Mesendoderm (in vitro differentiated cells): ENCODE results near the gene FLT3.

Source experiments
- DNase-seq: peaks from one replicate; pipeline ENCODE4 v3.0.0; 2013
- H2AK5ac ChIP-seq: 2 replicates; pipeline ENCODE4 v1.6.1; 2013; ENCODE audit warnings: low read length, inconsistent platforms
- H2BK120ac ChIP-seq: 2 replicates; pipeline ENCODE4 v1.6.1; 2013; ENCODE audit warnings: low read depth, mild to moderate bottlenecking, low read length, moderate library complexity, mixed read lengths
- H2BK15ac ChIP-seq: replicated peaks from 2 replicates; pipeline ENCODE4 v1.6.1; 2013; ENCODE audit warnings: low read depth, mild to moderate bottlenecking, moderate library complexity
- H2BK5ac ChIP-seq: 2 replicates; pipeline ENCODE4 v1.6.1; 2013; ENCODE audit warnings: low read length, inconsistent platforms
- H3K18ac ChIP-seq: 2 replicates; pipeline ENCODE4 v1.6.1; 2013; ENCODE audit warnings: mild to moderate bottlenecking, low read length, mixed read lengths
- H3K23ac ChIP-seq: one replicate; pipeline ENCODE4 v1.6.1; 2013; ENCODE audit warnings: low read length
- H3K27ac ChIP-seq: 2 replicates; pipeline ENCODE4 v1.5.1; 2013; ENCODE audit warnings: low read depth, mild to moderate bottlenecking, inconsistent platforms, low read length, moderate library complexity
- H3K27me3 ChIP-seq: 2 replicates; pipeline ENCODE4 v1.6.1; 2013; ENCODE audit warnings: low read length, control low read depth, mild to moderate bottlenecking, inconsistent platforms; ENCODE audit not compliant: insufficient read depth, poor library complexity
- H3K36me3 ChIP-seq: 2 replicates; pipeline ENCODE4 v1.6.1; 2013; ENCODE audit warnings: low read length, inconsistent platforms; ENCODE audit not compliant: control insufficient read depth, insufficient read depth
- H3K4ac ChIP-seq: one replicate; pipeline ENCODE4 v1.6.1; 2013; ENCODE audit warnings: low read depth, mild to moderate bottlenecking, low read length, moderate library complexity
- H3K4me1 ChIP-seq: 2 replicates; pipeline ENCODE4 v1.6.1; 2013; ENCODE audit warnings: low read depth, low read length, inconsistent platforms; ENCODE audit not compliant: control insufficient read depth
- H3K4me2 ChIP-seq: 2 replicates; pipeline ENCODE4 v1.6.1; 2013; ENCODE audit warnings: low read length
- H3K4me3 ChIP-seq: 2 replicates; pipeline ENCODE4 v1.5.1; 2013; ENCODE audit warnings: mild to moderate bottlenecking, low read length
- H3K56ac ChIP-seq: one replicate; pipeline ENCODE4 v1.6.1; 2013; ENCODE audit warnings: low read length
- H3K79me1 ChIP-seq: 2 replicates; pipeline ENCODE4 v1.6.1; 2013; ENCODE audit warnings: low read length, inconsistent platforms
- H3K79me2 ChIP-seq: 2 replicates; pipeline ENCODE4 v1.6.1; 2013; ENCODE audit warnings: mild to moderate bottlenecking, low read length; ENCODE audit not compliant: control insufficient read depth, insufficient read depth
- H3K9ac ChIP-seq: 2 replicates; pipeline ENCODE4 v1.6.1; 2013; ENCODE audit warnings: low read length, inconsistent platforms
- H4K5ac ChIP-seq: one replicate; pipeline ENCODE4 v1.6.1; 2013; ENCODE audit warnings: low read length
- H4K8ac ChIP-seq: one replicate; pipeline ENCODE4 v1.6.1; 2013; ENCODE audit warnings: low read depth, mild to moderate bottlenecking, control low read depth, low read length, moderate library complexity
- WGBS: extraction: QIAGEN DNeasy Blood & Tissue Kit; methylation state at CpG from one replicate; pipeline ENCODE4 v1.1.7; 2013; ENCODE audit warnings: low lambda C conversion rate, missing lambda C conversion rate; ENCODE audit not compliant: insufficient coverage; ENCODE audit errors: extremely low coverage; 5-methylcytosine and 5-hydroxymethylcytosine counted together

Gene FLT3

DNA sequence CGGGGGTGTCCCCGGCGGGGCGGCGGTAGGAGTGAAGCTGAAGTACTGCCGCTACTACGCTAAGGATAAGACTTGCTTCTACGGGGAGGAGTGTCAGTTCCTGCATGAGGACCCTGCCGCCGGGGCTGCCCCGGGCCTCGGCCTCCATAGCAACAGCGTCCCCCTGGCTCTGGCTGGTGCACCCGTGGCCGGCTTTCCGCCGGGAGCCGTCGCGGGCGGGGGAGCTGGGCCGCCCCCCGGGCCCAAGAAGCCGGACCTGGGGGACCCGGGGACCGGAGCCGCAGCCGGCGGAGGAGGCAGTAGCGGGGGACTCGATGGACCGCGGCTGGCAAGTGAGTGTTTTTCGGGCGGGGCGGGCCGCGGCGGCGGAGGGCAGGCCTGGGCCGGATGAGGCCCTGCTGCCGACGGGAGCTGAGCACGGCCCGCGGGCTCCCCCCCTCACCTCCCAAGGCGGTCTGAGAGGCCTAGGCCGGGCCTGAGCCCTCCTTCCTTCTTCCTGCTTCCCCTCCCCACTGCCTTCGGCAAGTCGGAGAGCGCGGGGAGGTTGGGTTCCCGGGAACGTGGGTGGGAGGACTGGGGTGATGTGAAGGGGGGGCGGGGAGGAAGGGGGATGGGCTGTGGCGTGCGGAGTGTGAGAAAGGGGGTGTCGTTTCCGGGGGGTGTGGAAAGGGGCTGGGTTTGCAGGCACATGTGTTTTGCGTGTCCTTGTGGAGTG is 38.5 kb upstream of the FLT3 start:
- peak overlapping the region; percentile 93 for H3K9ac ChIP-seq
- peaks cover 2% of the 10 kb centered on the region for H3K79me1 ChIP-seq
- no peaks in the 10 kb centered on the region for H3K36me3 ChIP-seq
- H3K4ac ChIP-seq, result peak overlapping the region; percentile 99
- peak overlapping the region; percentile 97 for H3K4me3 ChIP-seq
- H2BK120ac ChIP-seq, result peak overlapping the region; percentile 99
- H2BK15ac ChIP-seq, result no peak overlapping the region
- peak overlapping the region; percentile 97 for H3K56ac ChIP-seq
- H3K23ac ChIP-seq, result no peak overlapping the region
- no peak overlapping the region for H4K8ac ChIP-seq
- no CpG with 5 or more reads among the region's 60 CpGs for whole genome bisulfite sequencing
- no peaks in the 10 kb centered on the region for H3K27me3 ChIP-seq
- peak overlapping the region; percentile 100 for H3K18ac ChIP-seq
- H4K5ac ChIP-seq, result no peak overlapping the region
- H2AK5ac ChIP-seq, result no peak overlapping the region
- H3K79me2 ChIP-seq, result peaks cover 37% of the 10 kb centered on the region
- peak overlapping the region; percentile 90 for H3K4me2 ChIP-seq
- DNase-seq, result peak; percentile 96
- H3K27ac ChIP-seq, result peak overlapping the region; percentile 100
- H3K4me1 ChIP-seq, result no peaks in the 10 kb centered on the region
- H2BK5ac ChIP-seq, result peak overlapping the region; percentile 86

GRCh38 chr13:28138012-28138755 is 37.8 kb upstream of the FLT3 start, which contains the start of gene PAN3:
PAN3 (plus strand) TSS chr13:28138545; CDS start chr13:28138658, 113 bp downstream.
- Histone ChIP-seq H3K56ac (peak within 1 kb of the TSS; percentile 97), H2BK5ac (peak within 1 kb of the TSS; percentile 86), H3K4ac (peak within 1 kb of the TSS; percentile 99), H3K23ac (no peak within 1 kb of the TSS), H3K27ac (peak within 1 kb of the TSS; percentile 100), H3K4me2 (peak within 1 kb of the TSS; percentile 90), H3K79me2 (peaks cover 32% of the 10 kb centered on the region), H3K27me3 (no peaks in the 10 kb centered on the region), H3K18ac (peak within 1 kb of the TSS; percentile 100), H2BK15ac (no peak within 1 kb of the TSS), H3K4me1 (no peaks in the 10 kb centered on the region), H2BK120ac (peak within 1 kb of the TSS; percentile 99), H3K79me1 (peaks cover 2% of the 10 kb centered on the region), H3K9ac (peak within 1 kb of the TSS; percentile 93), H4K5ac (no peak within 1 kb of the TSS), H3K36me3 (no peaks in the 10 kb centered on the region), H3K4me3 (peak within 1 kb of the TSS; percentile 97), H4K8ac (no peak within 1 kb of the TSS), H2AK5ac (no peak within 1 kb of the TSS)
- peak; percentile 96 for DNase-seq
- whole genome bisulfite sequencing, result no CpG with 5 or more reads among the region's 84 CpGs

DNA sequence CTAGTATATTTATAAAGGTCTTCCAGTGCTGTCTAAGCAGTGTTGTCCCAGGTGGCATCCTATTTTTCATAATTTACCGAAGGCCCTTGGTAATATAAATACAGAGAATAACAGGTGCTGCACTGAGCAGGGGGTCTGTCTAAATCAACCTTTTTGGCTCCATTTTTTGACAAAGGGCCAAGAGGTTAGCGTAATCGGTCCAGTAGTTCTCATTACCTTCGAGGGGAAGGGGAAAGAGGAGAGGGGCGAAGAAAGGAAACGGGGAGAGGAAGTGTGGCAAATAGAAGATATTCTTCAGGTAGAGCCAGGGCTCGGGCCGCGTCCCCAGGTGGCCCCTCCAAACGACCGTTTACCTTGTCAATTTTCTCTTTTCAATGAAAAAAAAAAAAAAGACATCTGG is 37.2 kb upstream of the FLT3 start:
- Histone ChIP-seq H2AK5ac (no peak overlapping the region), H2BK120ac (no peak overlapping the region), H3K27ac (peak overlapping the region; percentile 100), H3K4me2 (peak overlapping the region; percentile 44), H2BK5ac (peak overlapping the region; percentile 6), H2BK15ac (no peak overlapping the region), H3K56ac (peak overlapping the region; percentile 97), H3K18ac (peak overlapping the region; percentile 43), H3K4me3 (peak overlapping the region; percentile 57), H4K5ac (no peak overlapping the region), H3K79me1 (peaks cover 2% of the 10 kb centered on the region), H3K9ac (peak overlapping the region; percentile 67), H3K36me3 (no peaks in the 10 kb centered on the region), H3K23ac (no peak overlapping the region), H3K79me2 (peaks cover 26% of the 10 kb centered on the region), H3K4me1 (no peaks in the 10 kb centered on the region), H3K4ac (no peak overlapping the region), H3K27me3 (no peaks in the 10 kb centered on the region), H4K8ac (no peak overlapping the region)
- WGBS, result no CpG with 5 or more reads among the region's 11 CpGs
- no peak for DNase-seq

- Histone ChIP-seq H3K18ac (no peak overlapping the region), H2AK5ac (no peak overlapping the region), H3K23ac (no peak overlapping the region), H2BK15ac (peak overlapping the region; percentile 39), H3K36me3 (no peaks in the 10 kb centered on the region), H2BK120ac (no peak overlapping the region), H3K4me2 (peak overlapping the region; percentile 44), H3K79me1 (peaks cover 2% of the 10 kb centered on the region), H3K56ac (peak overlapping the region; percentile 65), H4K8ac (no peak overlapping the region), H3K27ac (no peak overlapping the region), H3K9ac (peak overlapping the region; percentile 67), H3K27me3 (no peaks in the 10 kb centered on the region), H2BK5ac (no peak overlapping the region), H3K4ac (no peak overlapping the region), H3K4me1 (no peaks in the 10 kb centered on the region), H3K79me2 (peaks cover 20% of the 10 kb centered on the region), H3K4me3 (no peak overlapping the region), H4K5ac (no peak overlapping the region)
- no peak for DNase-seq
- WGBS, result no CpG with 5 or more reads among the region's 7 CpGs
Observed at GRCh38 chr13:28136916-28137315, 36.5 kb upstream of the FLT3 start.

DNA sequence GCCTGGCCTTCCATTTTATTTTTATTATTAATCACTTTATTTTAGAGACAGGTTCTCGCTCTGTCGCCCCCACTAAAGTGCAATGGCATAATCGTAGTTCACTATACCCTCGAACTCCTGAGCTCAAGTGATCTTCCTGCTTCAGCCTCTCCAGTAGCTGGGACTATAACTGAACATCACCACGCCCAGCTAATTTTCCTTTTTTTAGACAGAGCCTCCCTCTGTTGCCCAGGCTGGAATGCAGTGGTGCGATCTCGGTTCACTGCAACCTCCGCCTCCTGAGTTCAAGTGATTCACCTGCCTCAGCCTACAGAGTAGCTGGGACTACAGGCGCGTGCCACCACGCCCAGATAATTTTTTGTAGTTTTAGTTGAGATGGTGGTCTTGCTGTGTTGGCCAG is 31.3 kb upstream of the FLT3 start:
- no CpG with 5 or more reads among the region's 11 CpGs for WGBS
- H3K4ac ChIP-seq, result no peak overlapping the region
- H3K9ac ChIP-seq, result no peak overlapping the region
- H2AK5ac ChIP-seq, result no peak overlapping the region
- no peaks in the 10 kb centered on the region for H3K79me2 ChIP-seq
- H3K4me2 ChIP-seq, result no peak overlapping the region
- H3K4me1 ChIP-seq, result no peaks in the 10 kb centered on the region
- no peak overlapping the region for H4K8ac ChIP-seq
- no peak overlapping the region for H2BK5ac ChIP-seq
- no peaks in the 10 kb centered on the region for H3K27me3 ChIP-seq
- H3K27ac ChIP-seq, result no peak overlapping the region
- H2BK120ac ChIP-seq, result no peak overlapping the region
- no peak overlapping the region for H3K56ac ChIP-seq
- H3K4me3 ChIP-seq, result no peak overlapping the region
- no peaks in the 10 kb centered on the region for H3K36me3 ChIP-seq
- H3K18ac ChIP-seq, result no peak overlapping the region
- H2BK15ac ChIP-seq, result no peak overlapping the region
- no peak overlapping the region for H3K23ac ChIP-seq
- DNase-seq, result no peak
- H3K79me1 ChIP-seq, result no peaks in the 10 kb centered on the region
- H4K5ac ChIP-seq, result no peak overlapping the region
